ENCODE measurements around the gene GPR84.

DNA sequence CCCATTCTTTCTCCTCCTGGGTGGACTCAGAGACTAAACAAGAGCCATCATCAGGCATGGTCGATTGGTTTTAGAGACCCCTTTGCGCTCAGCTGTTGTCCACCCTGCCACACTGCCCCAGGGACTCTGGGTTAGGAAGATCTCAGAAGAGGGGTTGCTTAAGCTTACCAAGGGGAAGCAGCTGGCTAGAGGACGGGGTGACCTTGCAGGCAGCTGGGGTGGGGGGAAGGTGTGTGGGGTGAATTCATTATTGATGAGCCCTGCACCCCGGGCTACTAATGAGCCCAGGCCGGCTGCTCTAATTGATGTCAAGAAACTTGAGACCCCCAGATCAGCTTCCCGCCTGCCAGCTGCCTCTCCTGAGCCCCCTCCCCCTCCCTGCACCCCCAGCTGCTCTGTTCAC is 28.9 kb upstream of the GPR84 start:
- TF ChIP-seq, protein P1, sequence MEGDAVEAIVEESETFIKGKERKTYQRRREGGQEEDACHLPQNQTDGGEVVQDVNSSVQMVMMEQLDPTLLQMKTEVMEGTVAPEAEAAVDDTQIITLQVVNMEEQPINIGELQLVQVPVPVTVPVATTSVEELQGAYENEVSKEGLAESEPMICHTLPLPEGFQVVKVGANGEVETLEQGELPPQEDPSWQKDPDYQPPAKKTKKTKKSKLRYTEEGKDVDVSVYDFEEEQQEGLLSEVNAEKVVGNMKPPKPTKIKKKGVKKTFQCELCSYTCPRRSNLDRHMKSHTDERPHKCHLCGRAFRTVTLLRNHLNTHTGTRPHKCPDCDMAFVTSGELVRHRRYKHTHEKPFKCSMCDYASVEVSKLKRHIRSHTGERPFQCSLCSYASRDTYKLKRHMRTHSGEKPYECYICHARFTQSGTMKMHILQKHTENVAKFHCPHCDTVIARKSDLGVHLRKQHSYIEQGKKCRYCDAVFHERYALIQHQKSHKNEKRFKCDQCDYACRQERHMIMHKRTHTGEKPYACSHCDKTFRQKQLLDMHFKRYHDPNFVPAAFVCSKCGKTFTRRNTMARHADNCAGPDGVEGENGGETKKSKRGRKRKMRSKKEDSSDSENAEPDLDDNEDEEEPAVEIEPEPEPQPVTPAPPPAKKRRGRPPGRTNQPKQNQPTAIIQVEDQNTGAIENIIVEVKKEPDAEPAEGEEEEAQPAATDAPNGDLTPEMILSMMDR (conservative IDR thresholded peaks at IDR 0.05), result no peak
- no peak for TF ChIP-seq ZFX (IDR thresholded peaks at IDR 0.05)
